ENCODE data around the gene TNC. TPM values are rescaled to one million over a fixed set of nuclear protein-coding genes. Genes with fewer than 3 reads are reported as not detected.

The TNC gene
- total and polyA plus RNA-seq, 2 experiments from 2014 or later: 165 to 319 TPM

DNA sequence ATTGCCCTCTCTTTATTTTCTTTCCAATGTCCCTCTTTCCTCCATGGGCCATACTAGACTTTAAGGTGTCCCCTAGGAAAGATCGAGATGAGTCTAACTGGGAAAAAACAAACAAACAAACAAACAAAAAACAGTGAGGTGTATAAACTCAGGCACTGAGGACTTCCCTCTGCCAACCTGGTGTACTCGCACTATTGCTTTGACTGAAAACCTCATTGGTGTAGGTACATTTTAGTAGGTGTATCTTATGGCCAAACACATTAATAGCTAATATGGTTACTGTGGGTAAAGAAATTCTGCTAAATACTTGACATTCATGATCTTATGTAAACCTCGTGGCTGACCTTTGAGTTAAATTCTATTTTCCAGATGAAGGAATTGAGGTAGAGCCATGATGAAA, 74.3 kb downstream of the TNC start:
- DNase-seq: no peak
- Histone ChIP-seq H3K4me1 (ENCODE audit: insufficient read depth) (0 out of 2 replicates have a peak, but pooled peaks cover 5% of the 10 kb centered on the region), H3K9me2 (ENCODE audit: insufficient read depth) (no peaks in the 10 kb centered on the region), H3F3A (ENCODE audit: insufficient read depth) (peaks cover 3% of the 10 kb centered on the region; the same call in 1 of the 2 replicates), H4K20me1 (ENCODE audit: insufficient read depth) (no peaks in the 10 kb centered on the region), H3K4me2 (ENCODE audit: unreplicated experiment) (no peak overlapping the region), H3K4me3 (no peak overlapping the region), H2AFZ (no peak overlapping the region), H3K9me3 (ENCODE audit: low read depth) (no peaks in the 10 kb centered on the region), H3K36me3 (ENCODE audit: low read depth) (peaks cover 36% of the 10 kb centered on the region), H3K27ac (peak overlapping the region; percentile 20), H3K9ac (no peak overlapping the region), H3K79me2 (ENCODE audit: insufficient read depth) (no peaks in the 10 kb centered on the region), H3K27me3 (replicated peaks; ENCODE audit: insufficient read depth) (no peaks in the 10 kb centered on the region)
- WGBS, 2 experiments (ENCODE audit: low coverage in 1 of 2, low lambda C conversion rate in 2 of 2, missing lambda C conversion rate in 2 of 2): 91 to 97% methylated on average over 3 of the region's 3 CpGs
- TF ChIP-seq EZH2phosphoT487 (IDR thresholded peaks at IDR 0.05; ENCODE audit: insufficient read depth, low read depth): no peak
- no peak for TF ChIP-seq EZH2 (IDR thresholded peaks at IDR 0.05; ENCODE audit: insufficient read depth, poor library complexity, severe bottlenecking)
- in situ Hi-C loops (cut with MboI): no loop called here

DNA sequence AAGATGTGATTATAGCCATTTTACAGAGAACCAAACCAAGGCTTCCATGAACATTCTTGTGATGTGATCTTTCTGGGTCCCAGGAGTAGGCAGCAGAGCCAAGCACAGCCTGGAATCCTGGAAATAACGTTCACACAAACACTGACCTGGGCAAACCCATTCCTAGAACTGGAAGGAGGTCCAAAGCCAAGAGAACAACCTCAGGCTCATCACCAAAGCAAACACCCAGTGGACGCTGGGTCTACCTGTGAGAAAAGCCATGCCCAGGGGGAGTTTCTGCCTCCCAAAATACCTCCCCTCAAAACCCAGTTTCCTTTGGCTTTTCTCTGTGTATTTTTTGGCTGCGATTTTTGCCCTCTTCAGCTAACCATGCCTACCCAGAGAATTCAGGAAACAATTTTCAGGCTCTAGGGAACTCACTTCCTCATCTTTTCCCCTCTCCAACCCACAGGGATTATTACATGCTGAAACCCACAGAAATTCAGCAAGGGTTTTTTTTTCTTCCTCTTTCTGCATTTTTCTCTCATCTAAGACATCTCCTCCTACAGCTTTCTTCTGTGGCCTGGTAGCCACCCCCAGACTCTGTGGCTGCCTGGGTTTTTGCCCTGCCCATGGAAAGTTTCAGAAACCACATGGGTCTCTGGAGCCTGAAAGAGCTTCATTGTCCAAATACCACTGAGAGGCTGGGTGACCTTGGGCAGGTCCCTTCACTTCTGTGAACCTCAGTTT, 75.0 kb downstream of the TNC start:
- no peak overlapping the region for H3K4me2 ChIP-seq (ENCODE audit: unreplicated experiment)
- DNase-seq: peak; percentile 52
- H3K27ac ChIP-seq: peak overlapping the region; percentile 20

DNA sequence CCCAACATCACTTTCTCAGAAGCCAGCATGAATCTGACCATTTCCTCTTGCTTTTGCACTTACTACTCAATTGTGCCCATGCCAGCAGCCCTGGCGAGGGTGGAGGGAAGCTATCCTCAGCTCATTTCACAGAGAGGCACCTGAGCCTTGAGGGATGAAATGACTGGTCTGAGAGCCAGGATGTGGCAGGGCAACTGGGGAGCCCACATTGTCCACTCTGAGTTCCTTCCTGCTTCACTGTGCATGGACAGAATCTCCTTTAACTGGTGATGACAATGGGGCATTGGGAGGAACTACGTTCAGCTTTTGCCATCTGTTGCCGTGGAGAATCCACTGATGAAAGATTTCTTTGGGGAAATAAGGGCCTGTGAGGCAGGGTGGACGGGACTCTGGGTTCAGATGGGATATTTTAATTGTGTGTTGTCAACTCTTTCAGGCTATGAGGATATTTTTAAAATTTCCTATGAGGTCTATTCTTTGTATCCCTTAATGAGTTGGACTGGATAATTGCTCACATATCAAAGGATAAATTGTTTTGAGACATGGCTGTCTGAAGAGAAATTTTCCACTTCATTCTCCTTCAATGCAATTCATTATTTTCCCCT, 78.3 kb downstream of the TNC start:
- no peak for DNase-seq
- 97 to 100% methylated on average over 4 of the region's 4 CpGs for WGBS, 2 experiments (ENCODE audit: low coverage in 1 of 2, low lambda C conversion rate in 2 of 2, missing lambda C conversion rate in 2 of 2)
- Histone ChIP-seq H3K79me2 (ENCODE audit: insufficient read depth) (no peaks in the 10 kb centered on the region), H3K27ac (no peak overlapping the region), H3K27me3 (replicated peaks; ENCODE audit: insufficient read depth) (no peaks in the 10 kb centered on the region), H3K9me3 (ENCODE audit: low read depth) (no peaks in the 10 kb centered on the region), H3K4me3 (no peak overlapping the region), H3K36me3 (ENCODE audit: low read depth) (peaks cover 25% of the 10 kb centered on the region), H3K4me1 (ENCODE audit: insufficient read depth) (peaks cover 24% of the 10 kb centered on the region), H3K4me2 (ENCODE audit: unreplicated experiment) (no peak overlapping the region), H3F3A (ENCODE audit: insufficient read depth) (peaks cover 15% of the 10 kb centered on the region), H2AFZ (no peak overlapping the region), H4K20me1 (ENCODE audit: insufficient read depth) (no peaks in the 10 kb centered on the region), H3K9me2 (ENCODE audit: insufficient read depth) (no peaks in the 10 kb centered on the region), H3K9ac (no peak overlapping the region)
- TF ChIP-seq EZH2 (IDR thresholded peaks at IDR 0.05; ENCODE audit: insufficient read depth, poor library complexity, severe bottlenecking) (no peak), EZH2phosphoT487 (IDR thresholded peaks at IDR 0.05; ENCODE audit: insufficient read depth, low read depth) (no peak)
- in situ Hi-C loops (cut with MboI): no loop called here

More for the DNA sequence above, 75.0 kb downstream of the TNC start:
- Histone ChIP-seq H3K9me2 (ENCODE audit: insufficient read depth) (no peaks in the 10 kb centered on the region), H3K4me3 (no peak overlapping the region), H3K27me3 (replicated peaks; ENCODE audit: insufficient read depth) (no peaks in the 10 kb centered on the region), H3K36me3 (ENCODE audit: low read depth) (peaks cover 36% of the 10 kb centered on the region), H2AFZ (no peak overlapping the region), H3K9me3 (ENCODE audit: low read depth) (no peaks in the 10 kb centered on the region), H3K9ac (no peak overlapping the region), H3K79me2 (ENCODE audit: insufficient read depth) (no peaks in the 10 kb centered on the region), H3F3A (ENCODE audit: insufficient read depth) (peaks cover 3% of the 10 kb centered on the region; the same call in 1 of the 2 replicates), H3K4me1 (ENCODE audit: insufficient read depth) (0 out of 2 replicates have a peak, but pooled peaks cover 5% of the 10 kb centered on the region), H4K20me1 (ENCODE audit: insufficient read depth) (no peaks in the 10 kb centered on the region)
- TF ChIP-seq EZH2phosphoT487 (IDR thresholded peaks at IDR 0.05; ENCODE audit: insufficient read depth, low read depth) (no peak), EZH2 (IDR thresholded peaks at IDR 0.05; ENCODE audit: insufficient read depth, poor library complexity, severe bottlenecking) (no peak)
- in situ Hi-C loops (cut with MboI): no loop called here
- WGBS, 2 experiments (ENCODE audit: low coverage in 1 of 2, low lambda C conversion rate in 2 of 2, missing lambda C conversion rate in 2 of 2): 78 to 89% methylated on average over 3 of the region's 3 CpGs

DNA sequence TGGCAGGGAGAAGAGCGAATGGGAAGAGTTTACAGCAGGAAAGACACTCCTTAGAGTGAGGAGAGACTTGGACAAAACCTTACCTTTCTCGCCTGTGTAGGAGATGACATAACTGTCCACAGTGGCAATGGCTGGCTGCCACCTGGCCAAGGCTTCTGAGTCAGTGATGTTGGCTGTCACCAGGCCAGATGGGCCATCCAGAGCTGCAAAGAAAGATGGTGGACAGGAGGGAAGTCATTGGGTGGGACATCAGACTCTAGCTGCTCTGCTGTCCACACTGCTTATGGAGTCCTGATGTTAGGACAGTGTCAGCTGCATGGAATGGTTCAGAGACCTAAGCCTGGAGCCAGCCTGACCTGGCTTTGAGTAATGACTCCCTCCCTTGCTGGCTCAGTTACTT, 79.8 kb downstream of the TNC start:
- no peaks in the 10 kb centered on the region for H3K27me3 ChIP-seq (replicated peaks; ENCODE audit: insufficient read depth)
- 93 to 100% methylated on average over 2 of the region's 2 CpGs for WGBS, 2 experiments (ENCODE audit: low coverage in 1 of 2, low lambda C conversion rate in 2 of 2, missing lambda C conversion rate in 2 of 2)
- peaks cover 28% of the 10 kb centered on the region for H3K4me1 ChIP-seq (ENCODE audit: insufficient read depth)
- peak; percentile 33 for DNase-seq
- H3K4me2 ChIP-seq (ENCODE audit: unreplicated experiment): no peak overlapping the region
- H3K9me2 ChIP-seq (ENCODE audit: insufficient read depth): no peaks in the 10 kb centered on the region
- in situ Hi-C loops (cut with MboI): no loop called here
- TF ChIP-seq EZH2phosphoT487 (IDR thresholded peaks at IDR 0.05; ENCODE audit: insufficient read depth, low read depth) (no peak), EZH2 (IDR thresholded peaks at IDR 0.05; ENCODE audit: insufficient read depth, poor library complexity, severe bottlenecking) (no peak)
- H3F3A ChIP-seq (ENCODE audit: insufficient read depth): peaks cover 22% of the 10 kb centered on the region
- no peaks in the 10 kb centered on the region for H3K9me3 ChIP-seq (ENCODE audit: low read depth)
- no peaks in the 10 kb centered on the region for H4K20me1 ChIP-seq (ENCODE audit: insufficient read depth)
- no peak overlapping the region for H3K9ac ChIP-seq
- H2AFZ ChIP-seq: no peak overlapping the region
- no peak overlapping the region for H3K4me3 ChIP-seq
- H3K36me3 ChIP-seq (ENCODE audit: low read depth): peaks cover 33% of the 10 kb centered on the region
- no peaks in the 10 kb centered on the region for H3K79me2 ChIP-seq (ENCODE audit: insufficient read depth)
- H3K27ac ChIP-seq: no peak overlapping the region

Measured in GM23248 (cell line).